M059J (cell line): Measurements from ENCODE around the gene RAVER2. TPM values are rescaled to one million over a fixed set of nuclear protein-coding genes. Genes with fewer than 3 reads are reported as not detected.
A peak's percentile ranks its signal among the peaks of the same experiment; 100 is the strongest.

ENCODE experiments used
- DNase-seq: peaks from one replicate; pipeline ENCODE4 v3.0.0-alpha.2; 2012; ENCODE audit warnings: low read depth
- total RNA-seq: library from RNA; depleted of rRNA; stranded (reverse); fragments of >200 nt; shearing (Covaris generic); gene quantifications from 2 replicates; pipeline ENCODE4 v1.2.3, GENCODE V29; 2014; rRNA removed

The RAVER2 gene
- total RNA-seq, 1 experiment from 2014 or later, result 2.4 TPM

DNA sequence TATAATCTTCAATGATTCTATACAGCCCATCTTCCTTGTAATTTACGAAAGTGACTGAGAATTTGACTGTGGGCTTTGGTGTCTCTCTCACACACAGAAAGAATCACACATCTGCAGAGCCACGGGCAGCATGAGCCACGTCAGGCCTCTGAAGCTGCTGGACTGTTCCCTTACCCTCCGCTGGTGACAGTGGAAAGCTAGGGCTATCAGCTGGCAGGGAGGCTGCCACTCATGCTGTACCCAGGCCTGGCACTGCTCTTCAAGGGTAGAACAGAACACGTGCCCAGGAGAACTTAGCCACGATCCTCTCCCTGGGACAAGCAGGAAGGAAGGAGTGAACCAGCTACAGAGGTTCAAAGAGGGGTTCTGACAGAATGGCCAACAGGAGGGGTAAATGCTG, 130.7 kb downstream of the RAVER2 start:
- DNase-seq, result no peak

DNA sequence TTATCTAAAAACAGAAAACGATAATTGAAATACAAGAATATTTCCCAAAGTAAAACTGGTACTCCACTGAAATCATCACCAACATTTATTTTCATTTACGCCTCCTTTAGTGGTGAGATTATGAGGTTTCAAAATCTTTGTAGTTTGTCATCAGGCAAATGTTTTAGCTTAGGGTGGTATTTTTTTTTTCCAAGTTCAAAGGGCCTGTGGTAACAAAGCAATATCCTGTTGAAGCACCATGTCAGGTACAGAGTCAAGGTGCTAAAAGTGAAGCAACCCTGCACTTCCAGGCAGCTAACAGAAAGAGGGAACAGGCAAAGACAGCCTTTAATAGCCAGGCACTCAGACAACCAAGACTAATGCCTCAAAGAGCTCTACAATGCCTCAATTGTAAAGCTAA, 132.3 kb downstream of the RAVER2 start:
- no peak for DNase-seq

DNA sequence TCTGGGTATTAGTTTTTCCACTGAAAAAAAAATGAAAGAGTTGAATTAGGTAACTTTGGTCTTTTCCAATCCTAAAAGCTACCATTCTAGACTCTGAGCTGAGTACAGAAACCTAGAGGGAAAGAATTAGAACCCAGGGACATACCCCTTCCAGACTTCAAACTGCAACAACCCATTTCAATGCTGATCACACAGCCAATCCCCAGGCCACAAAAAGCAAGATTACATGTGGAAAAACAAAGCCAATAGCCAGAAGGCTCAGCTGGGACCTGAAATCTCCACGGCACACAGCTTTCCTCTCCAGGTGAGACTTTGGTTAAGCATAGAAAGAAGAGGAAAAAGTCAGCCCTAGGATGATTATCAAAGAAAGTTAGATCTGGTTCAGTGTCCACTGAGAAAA, 132.7 kb downstream of the RAVER2 start:
- no peak for DNase-seq

DNA sequence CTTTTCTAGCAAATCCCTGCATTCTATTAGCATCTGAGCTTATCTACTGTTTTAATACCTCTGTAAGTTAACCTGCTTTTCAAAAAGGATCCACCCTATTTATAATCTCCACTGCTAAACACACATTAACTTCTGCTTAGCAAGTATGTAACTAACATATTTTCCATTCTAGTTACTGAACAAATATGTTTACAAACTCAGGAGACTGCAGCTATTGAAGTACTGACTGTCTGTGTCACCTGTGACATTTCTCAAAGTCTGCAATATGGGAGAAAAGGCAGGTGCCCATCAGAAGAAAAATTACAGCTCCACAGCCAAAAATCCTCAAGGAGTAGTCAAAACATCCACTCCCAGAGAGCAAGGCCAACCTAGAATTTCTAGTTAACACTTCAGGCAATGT, 133.2 kb downstream of the RAVER2 start:
- no peak for DNase-seq

DNA sequence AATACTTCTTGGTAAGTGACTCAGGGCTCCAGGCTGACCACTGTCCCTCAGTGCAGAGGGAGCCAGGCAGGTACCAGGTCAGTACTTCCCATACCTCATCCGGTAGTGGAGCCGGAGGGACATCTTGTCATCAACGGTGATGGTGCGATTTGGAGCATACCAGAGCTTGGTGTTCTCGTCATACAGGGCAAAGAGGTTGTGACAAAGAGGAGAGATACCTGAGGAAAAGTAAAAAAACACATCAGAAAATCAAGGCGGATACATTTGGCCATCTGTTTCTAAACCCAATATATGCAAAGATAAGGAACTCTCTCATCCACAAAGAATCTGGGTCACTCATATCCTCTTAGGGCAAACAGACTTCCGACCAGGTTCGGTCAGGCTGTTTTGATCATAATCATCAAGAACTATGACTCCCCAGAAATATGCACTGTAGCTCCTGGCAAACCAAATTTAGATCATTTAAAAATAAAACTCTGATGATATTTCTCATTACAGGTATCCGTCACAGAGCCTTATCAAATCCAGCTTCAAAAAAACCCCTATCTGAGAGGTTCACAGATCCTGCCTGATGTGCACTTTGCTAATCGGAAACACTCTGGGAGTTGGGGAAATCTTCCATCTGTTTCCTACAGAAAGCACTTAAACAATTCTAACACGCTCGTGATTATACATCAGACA, 134.2 kb downstream of the RAVER2 start:
- DNase-seq, result peak; percentile 27

DNA sequence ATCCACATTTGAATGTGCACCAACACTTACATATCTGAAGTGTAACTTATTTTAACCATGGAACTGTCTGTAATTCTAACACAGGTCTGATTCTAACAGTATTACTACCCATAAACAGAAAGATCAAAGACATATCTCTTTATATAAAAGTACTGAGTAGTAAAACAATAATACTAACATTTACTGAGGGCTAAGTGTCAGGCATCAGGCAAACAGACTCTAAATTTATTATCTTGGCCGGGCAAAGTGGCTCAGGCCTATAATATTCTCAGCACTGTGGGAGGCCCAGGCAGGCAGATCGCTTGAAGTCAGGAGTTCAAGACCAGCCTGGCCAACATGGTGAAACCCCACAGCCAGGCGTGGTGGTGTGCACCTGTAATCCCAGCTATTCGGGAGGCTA, 135.6 kb downstream of the RAVER2 start:
- no peak for DNase-seq

DNA sequence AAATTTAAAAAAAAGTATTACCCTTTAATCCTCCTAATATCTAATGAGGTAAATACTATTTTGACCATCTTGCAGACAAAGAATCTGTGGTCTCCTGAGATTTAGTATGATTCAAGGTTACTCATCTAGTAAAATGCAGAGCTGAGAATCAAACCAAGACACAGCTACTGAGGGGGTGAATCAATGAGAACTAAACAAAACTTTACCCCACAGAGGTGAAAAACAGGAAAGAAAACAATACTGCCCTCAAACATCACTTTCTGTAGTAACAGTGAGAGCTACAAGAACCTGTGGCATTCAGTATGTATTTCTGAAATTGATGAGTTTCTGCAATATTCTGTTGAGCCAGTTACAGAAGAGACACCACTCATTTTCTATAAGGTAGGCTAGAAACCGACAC, 136.4 kb downstream of the RAVER2 start:
- DNase-seq, result peak; percentile 70

Other genes with a start within 250 kb of the RAVER2 start
- 56.2 and 90.9 TPM in 2 replicates for gene JAK1, start 221.5 kb downstream of the RAVER2 start, total RNA-seq